ENCODE measurements around the gene CLASP1.

- TF ChIP-seq CTCF (IDR thresholded peaks at IDR 0.05) = no peak
- TF ChIP-seq POLR2A (IDR thresholded peaks at IDR 0.05) = no peak
Measured at GRCh38 chr2:121362226-121362625, 287.0 kb downstream of the CLASP1 start.
